GM18861 (cell line): ENCODE data around the gene MSANTD7.
"Not testable (repeated sequence)": the region's sequence is repeated elsewhere in the genome, so short reads cannot be mapped to it uniquely, and the experiment has no call there.

Source experiments
- ATAC-seq: cut with Tn5 transposase; IDR thresholded peaks from one replicate; pipeline ENCODE4 v1.9.1; 2021; ENCODE audit not compliant: unreplicated experiment

The MSANTD7 gene

GRCh38 chr10:14837003-14837756, 926 bp upstream of the MSANTD7 start:
- ATAC-seq = peak; percentile 0

GRCh38 chr10:14838582-14839304, 637 bp downstream of the MSANTD7 start:
- no peak for ATAC-seq

- ATAC-seq = no peak
Measured at GRCh38 chr10:14839305-14839695, 1.2 kb downstream of the MSANTD7 start.

GRCh38 chr10:14840178-14840577, 2.1 kb downstream of the MSANTD7 start:
- no peak for ATAC-seq

GRCh38 chr10:14843327-14843988, 5.4 kb downstream of the MSANTD7 start:
- no peak for ATAC-seq

GRCh38 chr10:14844948-14845347, 6.8 kb downstream of the MSANTD7 start:
- no peak for ATAC-seq

- no peak for ATAC-seq
Measured at GRCh38 chr10:14852236-14852635, 14.1 kb downstream of the MSANTD7 start.

- ATAC-seq = no peak
Measured at GRCh38 chr10:14855453-14855852, 17.3 kb downstream of the MSANTD7 start.

GRCh38 chr10:14858338-14858960, 20.3 kb downstream of the MSANTD7 start:
- ATAC-seq = no peak

- ATAC-seq = no peak
Measured at GRCh38 chr10:14859043-14859442, 20.9 kb downstream of the MSANTD7 start.

GRCh38 chr10:14859775-14860174, 21.7 kb downstream of the MSANTD7 start:
- ATAC-seq = no peak

GRCh38 chr10:14860791-14861190, 22.7 kb downstream of the MSANTD7 start:
- ATAC-seq = no peak

GRCh38 chr10:14864466-14864865, 26.4 kb downstream of the MSANTD7 start:
- not testable (repeated sequence) for ATAC-seq

- ATAC-seq = not testable (repeated sequence)
Measured at GRCh38 chr10:14864871-14865270, 26.8 kb downstream of the MSANTD7 start.

- peak; percentile 74 for ATAC-seq
Measured at GRCh38 chr10:14873090-14873760, 35.1 kb downstream of the MSANTD7 start.

GRCh38 chr10:14875941-14876340, 37.8 kb downstream of the MSANTD7 start:
- no peak for ATAC-seq

GRCh38 chr10:14876764-14877163, 38.7 kb downstream of the MSANTD7 start:
- no peak for ATAC-seq

- ATAC-seq = peak; percentile 83
Measured at GRCh38 chr10:14878266-14879123, 40.4 kb downstream of the MSANTD7 start, which contains the start of gene SUV39H2. Gene SUV39H2 (plus strand): TSS chr10:14878866. CDS start chr10:14878889, 23 bp downstream.

GRCh38 chr10:14879124-14879927, 41.2 kb downstream of the MSANTD7 start:
- ATAC-seq = no peak
